Measurements from ENCODE around the gene CHD2.
"Not testable (repeated sequence)": the region's sequence is repeated elsewhere in the genome, so short reads cannot be mapped to it uniquely, and the experiment has no call there.

CHD2 gene

GRCh38 chr15:92864127-92864814 lies 35.9 kb upstream of the CHD2 start:
- DNase-seq (no peak), ATAC-seq (ENCODE audit: insufficient read depth, low read depth) (no peak)
- Histone ChIP-seq H3K79me2 (ENCODE audit: insufficient read depth, low read length) (no peaks in the 10 kb centered on the region), H3K4me3 (ENCODE audit: low read depth in 1 of 2, low read length in 2 of 2) (no peak overlapping the region), H3K4me1 (ENCODE audit: insufficient read depth, low read length) (no peaks in the 10 kb centered on the region), H2AFZ (ENCODE audit: low read depth, low read length) (no peak overlapping the region), H4K20me1 (ENCODE audit: insufficient read depth, low read length) (no peaks in the 10 kb centered on the region), H3K27me3 (ENCODE audit: insufficient read depth, low read length, poor library complexity) (no peaks in the 10 kb centered on the region), H3K9me3 (ENCODE audit: insufficient read depth, low read length, severe bottlenecking) (peaks cover 9% of the 10 kb centered on the region), H3K9ac (ENCODE audit: low read depth, low read length) (no peak overlapping the region), H3K36me3 (ENCODE audit: insufficient read depth, low read length) (no peaks in the 10 kb centered on the region), H3K4me2 (ENCODE audit: insufficient read depth, low read length) (no peak overlapping the region), H3K27ac (ENCODE audit: low read length) (no peak overlapping the region)
- TF ChIP-seq CTCF (IDR thresholded peaks at IDR 0.05; ENCODE audit: borderline replicate concordance, extremely low read depth, low read length, poor library complexity, severe bottlenecking) (no peak), EZH2 (IDR thresholded peaks at IDR 0.05; ENCODE audit: borderline replicate concordance, low read depth, low read length, severe bottlenecking) (no peak)

GRCh38 chr15:92869263-92869940 lies 30.7 kb upstream of the CHD2 start:
- no peak for TF ChIP-seq EZH2 (IDR thresholded peaks at IDR 0.05; ENCODE audit: borderline replicate concordance, low read depth, low read length, severe bottlenecking)
- Histone ChIP-seq H3K4me1 (ENCODE audit: insufficient read depth, low read length) (no peaks in the 10 kb centered on the region), H3K27me3 (ENCODE audit: insufficient read depth, low read length, poor library complexity) (no peaks in the 10 kb centered on the region), H3K9me3 (ENCODE audit: insufficient read depth, low read length, severe bottlenecking) (peaks cover under 1% of the 10 kb centered on the region), H3K4me2 (ENCODE audit: insufficient read depth, low read length) (no peak overlapping the region), H3K4me3 (ENCODE audit: low read depth in 1 of 2, low read length in 2 of 2) (no peak overlapping the region), H4K20me1 (ENCODE audit: insufficient read depth, low read length) (no peaks in the 10 kb centered on the region), H3K36me3 (ENCODE audit: insufficient read depth, low read length) (no peaks in the 10 kb centered on the region), H3K79me2 (ENCODE audit: insufficient read depth, low read length) (no peaks in the 10 kb centered on the region), H3K27ac (ENCODE audit: low read length) (no peak overlapping the region), H2AFZ (ENCODE audit: low read depth, low read length) (no peak overlapping the region), H3K9ac (ENCODE audit: low read depth, low read length) (no peak overlapping the region)
- no peak for ATAC-seq (ENCODE audit: insufficient read depth, low read depth)
- DNase-seq, result no peak

GRCh38 chr15:92870010-92870591 lies 30.0 kb upstream of the CHD2 start:
- no peak overlapping the region for H3K9ac ChIP-seq (ENCODE audit: low read depth, low read length)
- no peaks in the 10 kb centered on the region for H3K9me3 ChIP-seq (ENCODE audit: insufficient read depth, low read length, severe bottlenecking)
- H3K27me3 ChIP-seq (ENCODE audit: insufficient read depth, low read length, poor library complexity), result no peaks in the 10 kb centered on the region
- no peaks in the 10 kb centered on the region for H4K20me1 ChIP-seq (ENCODE audit: insufficient read depth, low read length)
- no peaks in the 10 kb centered on the region for H3K4me1 ChIP-seq (ENCODE audit: insufficient read depth, low read length)
- no peak overlapping the region for H3K4me2 ChIP-seq (ENCODE audit: insufficient read depth, low read length)
- no peak overlapping the region for H2AFZ ChIP-seq (ENCODE audit: low read depth, low read length)
- TF ChIP-seq EZH2 (IDR thresholded peaks at IDR 0.05; ENCODE audit: borderline replicate concordance, low read depth, low read length, severe bottlenecking) (no peak), CTCF (IDR thresholded peaks at IDR 0.05; ENCODE audit: borderline replicate concordance, extremely low read depth, low read length, poor library complexity, severe bottlenecking) (no peak)
- ATAC-seq (ENCODE audit: insufficient read depth, low read depth), result no peak
- H3K79me2 ChIP-seq (ENCODE audit: insufficient read depth, low read length), result no peaks in the 10 kb centered on the region
- H3K36me3 ChIP-seq (ENCODE audit: insufficient read depth, low read length), result no peaks in the 10 kb centered on the region
- no peak overlapping the region for H3K4me3 ChIP-seq (ENCODE audit: low read depth in 1 of 2, low read length in 2 of 2)
- no peak for DNase-seq
- H3K27ac ChIP-seq (ENCODE audit: low read length), result no peak overlapping the region

GRCh38 chr15:92872967-92873366 lies 27.2 kb upstream of the CHD2 start:
- not testable (repeated sequence) for H3K4me2 ChIP-seq (ENCODE audit: insufficient read depth, low read length)

More at GRCh38 chr15:92872967-92873366, 27.2 kb upstream of the CHD2 start:
- H3K4me1 ChIP-seq (ENCODE audit: insufficient read depth, low read length); H3K36me3 ChIP-seq (ENCODE audit: insufficient read depth, low read length); H4K20me1 ChIP-seq (ENCODE audit: insufficient read depth, low read length); H2AFZ ChIP-seq (ENCODE audit: low read depth, low read length); H3K79me2 ChIP-seq (ENCODE audit: insufficient read depth, low read length); H3K27me3 ChIP-seq (ENCODE audit: insufficient read depth, low read length, poor library complexity); ATAC-seq (ENCODE audit: insufficient read depth, low read depth); H3K9ac ChIP-seq (ENCODE audit: low read depth, low read length); H3K27ac ChIP-seq (ENCODE audit: low read length); H3K4me3 ChIP-seq (ENCODE audit: low read depth in 1 of 2, low read length in 2 of 2); DNase-seq; H3K9me3 ChIP-seq (ENCODE audit: insufficient read depth, low read length, severe bottlenecking): not testable (repeated sequence)
